Endometrial microvascular endothelial cells (primary cell): ENCODE results near the gene TNRC18. TPM values are rescaled to one million over a fixed set of nuclear protein-coding genes. Genes with fewer than 3 reads are reported as not detected.

Source experiments
- in situ Hi-C: cut with HindIII; loops from 2 replicates; pipeline ENCODE4 v1.10.0; 2017; ENCODE audit warnings: low sequenced_read_pairs, low pct_unique_long_range_greater_than_20kb; ENCODE audit errors: inconsistent ontology term
- total RNA-seq: library from RNA; depleted of rRNA; stranded (reverse); fragments of >200 nt; gene quantifications from one replicate; pipeline ENCODE4 v1.2.3, GENCODE V29; 2015; ENCODE audit errors: inconsistent ontology term

Gene TNRC18
- total RNA-seq, 1 donor from 2014 or later: 20.1 TPM

DNA sequence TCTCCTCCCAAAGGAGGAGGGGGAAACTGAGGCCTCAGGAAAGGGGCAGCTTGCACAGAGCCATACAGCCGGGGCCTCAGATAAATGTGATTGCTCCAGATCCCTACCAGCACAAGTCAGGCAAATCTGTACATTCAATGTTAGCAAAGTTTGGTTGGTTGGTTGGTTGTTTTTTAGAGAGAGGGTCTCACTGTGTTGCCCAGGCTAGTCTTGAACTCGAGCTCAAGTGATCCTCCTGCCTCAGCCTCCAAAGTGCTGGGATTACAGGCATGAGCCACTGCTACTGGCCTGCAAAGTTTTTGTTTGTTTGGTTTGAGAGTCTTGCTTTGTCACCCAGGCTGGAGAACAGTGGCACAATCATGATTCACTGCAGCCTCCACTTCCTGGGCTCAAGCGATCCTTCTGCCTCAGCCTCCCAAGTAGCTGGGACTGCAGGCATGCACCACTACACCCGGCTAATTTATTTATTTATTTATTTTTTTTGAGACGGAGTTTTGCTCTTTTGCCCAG lies 30.0 kb upstream of the TNRC18 start:
- in situ Hi-C loops: no loop called here

DNA sequence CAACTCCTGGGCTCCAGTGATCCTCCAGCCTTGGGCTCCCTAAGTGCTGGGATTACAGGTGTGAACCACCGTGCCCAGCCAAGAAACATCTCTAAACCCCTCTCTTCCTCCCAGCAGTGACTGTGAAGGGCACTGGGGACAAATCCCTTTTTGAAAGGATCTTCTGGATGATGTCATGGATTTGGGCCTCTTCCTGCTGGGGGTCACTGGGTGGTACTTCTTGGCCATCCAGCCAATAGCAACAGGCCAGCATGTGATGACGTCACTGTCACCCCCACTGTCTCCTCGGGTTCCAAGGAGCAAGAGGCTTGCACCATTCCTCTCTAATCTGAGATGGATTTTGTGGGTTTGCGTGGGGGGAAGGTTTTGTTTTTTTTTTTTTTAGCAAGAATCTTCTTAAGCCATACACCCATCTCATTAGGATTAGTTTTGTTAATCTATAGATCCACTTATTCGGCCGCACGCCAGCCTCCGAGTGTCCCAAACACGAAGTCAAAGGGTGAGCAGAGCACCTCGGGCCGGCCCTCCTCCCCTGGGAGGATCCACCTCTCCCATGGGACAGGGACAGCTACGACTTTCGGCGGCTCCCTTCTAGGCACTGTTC lies 29.4 kb upstream of the TNRC18 start:
- in situ Hi-C loops: no loop called here

- in situ Hi-C loops: no loop called here
These were observed 28.9 kb upstream of the TNRC18 start for GRCh38 chr7:5452470-5452899.

- in situ Hi-C loops: no loop called here
These were observed 27.8 kb upstream of the TNRC18 start for GRCh38 chr7:5451391-5451790.

- in situ Hi-C loops: no loop called here
These were observed 27.1 kb upstream of the TNRC18 start for GRCh38 chr7:5450549-5451327.

GRCh38 chr7:5448378-5449037 lies 24.9 kb upstream of the TNRC18 start:
- in situ Hi-C loops: no loop called here

- in situ Hi-C loops: no loop called here
These were observed 22.5 kb upstream of the TNRC18 start for GRCh38 chr7:5445981-5446594.

- in situ Hi-C loops: no loop called here
These were observed 20.0 kb upstream of the TNRC18 start for GRCh38 chr7:5443678-5444077.

- in situ Hi-C loops: no loop called here
These were observed 19.2 kb upstream of the TNRC18 start for GRCh38 chr7:5442757-5443305.

- in situ Hi-C loops: no loop called here
These were observed 18.3 kb upstream of the TNRC18 start for GRCh38 chr7:5441840-5442503.

GRCh38 chr7:5439572-5440496 lies 16.2 kb upstream of the TNRC18 start:
- in situ Hi-C loops: no loop called here

DNA sequence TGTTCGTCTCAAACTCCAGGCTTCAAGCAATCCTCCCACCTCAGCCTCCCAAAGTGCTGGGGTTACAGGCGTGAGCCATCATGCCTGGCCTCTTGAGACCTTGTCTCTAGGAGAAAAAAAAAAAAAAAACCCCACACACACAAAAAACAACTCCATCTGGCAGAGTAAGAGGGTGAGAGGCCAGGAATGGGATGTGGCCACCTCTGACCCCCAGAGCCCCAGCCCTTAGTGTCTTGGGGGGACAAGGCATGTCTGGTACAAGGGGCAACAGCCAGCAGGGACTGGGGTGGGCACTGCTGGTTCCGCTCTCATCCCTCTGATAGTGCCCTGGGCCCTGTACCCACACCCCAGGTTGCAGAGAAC lies 15.6 kb upstream of the TNRC18 start:
- in situ Hi-C loops: no loop called here

DNA sequence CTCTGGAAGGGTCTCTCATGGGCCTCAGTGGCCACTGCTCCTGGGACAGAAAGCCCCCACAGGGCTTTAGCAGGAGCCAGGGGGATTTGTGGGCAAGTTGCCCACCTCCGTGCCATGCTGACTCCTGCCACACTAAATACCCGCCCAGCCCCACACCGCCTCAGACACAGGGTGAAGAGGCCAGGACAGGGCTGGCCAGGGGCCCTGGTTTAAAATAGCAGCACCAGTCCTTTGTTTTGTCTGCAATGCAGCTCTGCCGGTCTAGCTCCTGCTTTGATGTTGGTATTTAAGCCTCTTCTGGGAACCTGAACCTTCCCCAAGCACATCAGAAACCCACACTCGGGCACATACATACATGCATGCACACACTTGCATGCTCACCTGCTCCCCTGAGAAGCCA lies 14.4 kb upstream of the TNRC18 start:
- in situ Hi-C loops: no loop called here

DNA sequence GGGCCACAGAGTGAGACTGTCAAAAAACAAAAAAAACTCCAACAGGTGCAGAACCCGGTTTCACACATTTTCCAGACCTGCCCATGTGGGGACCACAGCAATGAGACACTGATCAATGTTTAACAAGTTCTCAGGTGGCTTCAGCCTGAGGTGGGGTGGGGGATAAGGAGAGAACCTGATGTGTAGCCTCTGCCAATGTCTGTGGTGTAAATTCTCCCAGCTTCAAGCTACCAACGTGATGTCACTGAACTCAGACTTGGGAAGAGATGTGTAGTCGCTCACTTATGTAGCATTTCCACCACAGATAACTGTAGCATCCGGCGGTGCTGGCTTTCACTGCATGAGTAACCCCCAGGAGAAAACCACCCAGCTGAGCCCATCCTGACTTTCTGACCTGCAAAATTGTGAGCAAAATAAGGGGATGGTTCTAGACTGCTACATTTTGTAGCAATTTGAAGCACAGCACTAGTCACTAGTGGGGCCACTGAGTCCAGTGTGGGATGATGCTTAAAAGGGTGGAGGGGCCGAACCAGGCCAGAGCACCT lies 13.8 kb upstream of the TNRC18 start:
- in situ Hi-C loops: no loop called here

DNA sequence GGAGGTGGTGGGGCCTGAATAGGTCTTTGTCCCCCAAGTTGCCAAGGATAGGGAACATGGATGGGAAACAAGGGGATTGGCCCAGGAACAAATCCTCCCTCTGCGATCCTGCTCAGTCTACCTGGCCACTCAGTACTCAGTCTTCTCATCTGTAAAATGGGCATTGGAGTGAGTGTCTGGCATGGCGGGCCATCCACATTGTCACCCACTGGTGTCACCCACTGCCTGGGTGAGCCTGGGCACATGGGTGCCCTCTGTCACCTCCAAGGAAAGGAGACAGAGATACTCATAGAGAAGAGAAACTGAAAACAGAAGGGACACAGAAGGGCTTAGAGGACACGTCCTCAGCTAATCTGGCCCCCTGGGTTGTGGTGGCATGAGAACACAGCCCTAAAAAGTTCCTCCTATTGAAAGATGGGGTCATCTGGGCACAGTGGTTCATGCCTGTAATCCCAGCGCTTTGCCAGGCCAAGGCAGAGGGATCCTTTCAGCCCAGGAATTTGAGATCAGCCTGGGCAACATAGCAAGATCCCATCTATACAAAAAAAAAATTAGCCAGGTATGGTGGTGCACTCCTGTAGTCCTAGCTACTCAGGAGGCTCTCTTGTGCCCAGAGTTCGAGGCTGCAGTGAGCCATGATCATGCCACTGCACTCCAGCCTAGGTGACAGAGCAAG lies 12.5 kb upstream of the TNRC18 start:
- in situ Hi-C loops: no loop called here

- in situ Hi-C loops: no loop called here
These were observed 11.8 kb upstream of the TNRC18 start for GRCh38 chr7:5435291-5436002.
